ENCODE measurements around the gene RSF1. TPM values are rescaled to one million over a fixed set of nuclear protein-coding genes. Genes with fewer than 3 reads are reported as not detected.

Gene RSF1
- total RNA-seq, 1 donor from 2014 or later = 64.4 TPM

GRCh38 chr11:77617892-77618291, 202.6 kb downstream of the RSF1 start:
- peak; percentile 8 for DNase-seq

GRCh38 chr11:77611921-77612320, 208.6 kb downstream of the RSF1 start:
- no peak for DNase-seq

Small RNA genes within 50 kb of the gene (small RNA-seq; reads per million reads assigned to genes)
- not detected for gene RF00019 (ENCODE audit: low replicate concordance)

Other genes starting within 250 kb of the RSF1 start
- 1.1 TPM for gene AQP11, start 230.8 kb downstream of the RSF1 start, total RNA-seq
- 128 TPM for gene CLNS1A, start 182.9 kb downstream of the RSF1 start, total RNA-seq
- 18.1 TPM for gene AAMDC, start 422 bp upstream of the RSF1 start, total RNA-seq
- gene INTS4, start 173.9 kb upstream of the RSF1 start, total RNA-seq = 43.2 TPM
- gene KCTD14, start 202.6 kb upstream of the RSF1 start, total RNA-seq = 1.6 TPM
- 203 TPM for gene THRSP, start 243.1 kb upstream of the RSF1 start, total RNA-seq